ENCODE data around the gene THRAP3.
A peak's percentile ranks its signal among the peaks of the same experiment; 100 is the strongest.
"Not testable (repeated sequence)": the region's sequence is repeated elsewhere in the genome, so short reads cannot be mapped to it uniquely, and the experiment has no call there.

Gene THRAP3

GRCh38 chr1:36252482-36252824 lies 28.2 kb downstream of the THRAP3 start:
- DNase-seq = not testable (repeated sequence)

- peak; percentile 29 to 47 (median 47) for DNase-seq
These were observed 29.1 kb downstream of the THRAP3 start for GRCh38 chr1:36253161-36253862.

- no peak for DNase-seq
These were observed 32.5 kb downstream of the THRAP3 start for GRCh38 chr1:36256558-36257374.

GRCh38 chr1:36257375-36257767 lies 33.1 kb downstream of the THRAP3 start:
- no peak for DNase-seq

GRCh38 chr1:36258960-36259344 lies 34.7 kb downstream of the THRAP3 start:
- no peak for DNase-seq

GRCh38 chr1:36268981-36269380 lies 44.7 kb downstream of the THRAP3 start:
- DNase-seq = no peak

- no peak for DNase-seq
These were observed 45.2 kb downstream of the THRAP3 start for GRCh38 chr1:36269408-36269838.

GRCh38 chr1:36273024-36273423 lies 48.8 kb downstream of the THRAP3 start:
- DNase-seq = no peak

GRCh38 chr1:36274201-36274600 lies 50.0 kb downstream of the THRAP3 start:
- no peak for DNase-seq

- no peak for DNase-seq
These were observed 52.4 kb downstream of the THRAP3 start for GRCh38 chr1:36276688-36277087.

GRCh38 chr1:36279110-36279788 lies 55.0 kb downstream of the THRAP3 start:
- DNase-seq = no peak

- no peak for DNase-seq
These were observed 55.6 kb downstream of the THRAP3 start for GRCh38 chr1:36279789-36280296.

- no peak for DNase-seq
These were observed 59.8 kb downstream of the THRAP3 start for GRCh38 chr1:36284061-36284460.

GRCh38 chr1:36284517-36284916 lies 60.3 kb downstream of the THRAP3 start:
- DNase-seq = no peak

GRCh38 chr1:36285443-36286101 lies 61.3 kb downstream of the THRAP3 start:
- DNase-seq = peak; percentile 87 to 92 (median 90)

- no peak for DNase-seq
These were observed 62.6 kb downstream of the THRAP3 start for GRCh38 chr1:36286802-36287201.

GRCh38 chr1:36287595-36287994 lies 63.4 kb downstream of the THRAP3 start:
- DNase-seq = no peak

GRCh38 chr1:36295390-36295789 lies 71.1 kb downstream of the THRAP3 start:
- no peak for DNase-seq

GRCh38 chr1:36297062-36297461 lies 72.8 kb downstream of the THRAP3 start:
- DNase-seq = no peak

- no peak for DNase-seq
These were observed 74.4 kb downstream of the THRAP3 start for GRCh38 chr1:36298640-36299039.

- DNase-seq = peak; percentile 74 to 90 (median 87)
These were observed 76.3 kb downstream of the THRAP3 start for GRCh38 chr1:36300526-36300925.

- no peak for DNase-seq
These were observed 77.0 kb downstream of the THRAP3 start for GRCh38 chr1:36301220-36301619.

- DNase-seq = no peak
These were observed 79.0 kb downstream of the THRAP3 start for GRCh38 chr1:36303244-36303643.
